SHP77 (cell line): ENCODE results near the gene TMEM115.

Source experiments
- DNase-seq, 2 experiments: peaks; one replicate each; lab custom pipeline; 2025; lab: John Stamatoyannopoulos, UW

TMEM115 gene

DNA sequence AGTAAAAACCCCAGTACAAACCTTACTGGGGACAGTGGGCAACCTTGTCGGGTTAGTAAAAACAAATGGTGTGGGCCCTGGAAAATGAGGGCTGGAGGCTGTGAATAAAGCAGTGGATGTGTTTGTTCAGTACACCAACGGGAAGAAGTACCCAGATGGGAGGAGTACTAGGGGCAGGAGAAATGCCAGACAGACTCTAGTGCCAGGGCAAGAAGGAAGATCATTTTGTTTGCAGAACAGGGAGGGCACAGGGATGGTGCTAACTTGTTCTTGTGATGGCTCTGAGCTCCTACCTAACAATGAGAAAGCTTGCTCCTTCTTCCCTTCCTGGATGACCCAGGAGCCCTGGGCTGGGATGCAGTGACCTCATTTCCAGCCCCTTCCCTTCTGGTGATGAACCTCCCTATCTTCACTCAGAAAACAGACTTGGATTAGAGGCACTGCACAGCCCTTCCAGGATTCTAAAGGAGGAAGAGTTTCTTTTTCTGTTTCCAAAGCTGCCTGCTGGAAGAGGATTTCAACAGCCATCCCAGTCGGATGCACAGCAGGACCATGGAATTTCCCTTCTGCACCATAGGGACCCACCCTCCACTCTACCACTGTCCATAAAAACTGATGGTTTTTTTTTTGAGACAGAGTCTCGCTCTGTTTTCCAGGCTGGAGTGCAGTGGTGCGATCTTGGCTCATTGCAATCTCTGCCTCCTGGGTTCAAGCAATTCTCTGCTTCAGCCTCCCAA, 24.8 kb downstream of the TMEM115 start:
- no peak for DNase-seq

DNA sequence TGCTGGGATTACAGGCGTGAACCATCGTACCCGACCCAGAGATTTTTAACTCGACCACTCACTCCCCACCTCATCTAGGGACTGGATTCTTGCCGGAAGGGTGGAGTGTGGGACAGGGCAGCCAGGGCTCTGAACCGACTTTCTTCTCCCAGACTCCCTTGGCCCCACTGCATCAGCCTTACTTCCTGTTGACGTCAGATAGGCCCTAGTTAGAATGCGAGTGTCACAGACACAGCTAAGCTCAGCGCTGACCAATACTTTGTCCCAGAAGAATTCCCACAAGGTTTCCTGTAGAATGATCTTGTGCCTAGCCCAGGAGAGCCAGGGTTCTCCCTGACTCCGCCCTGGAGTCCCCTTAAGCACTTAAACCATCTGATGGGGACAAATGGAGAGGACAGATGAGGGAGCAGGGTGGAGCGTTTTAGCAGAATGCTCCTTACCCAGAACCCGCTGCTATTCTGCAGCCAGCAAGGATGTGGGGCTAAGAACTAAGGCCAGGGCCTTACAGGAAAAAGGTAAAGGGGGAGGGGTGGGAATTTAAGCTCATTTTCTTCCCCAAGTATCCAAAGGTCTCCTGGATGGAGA, 25.5 kb downstream of the TMEM115 start:
- DNase-seq = no peak

DNA sequence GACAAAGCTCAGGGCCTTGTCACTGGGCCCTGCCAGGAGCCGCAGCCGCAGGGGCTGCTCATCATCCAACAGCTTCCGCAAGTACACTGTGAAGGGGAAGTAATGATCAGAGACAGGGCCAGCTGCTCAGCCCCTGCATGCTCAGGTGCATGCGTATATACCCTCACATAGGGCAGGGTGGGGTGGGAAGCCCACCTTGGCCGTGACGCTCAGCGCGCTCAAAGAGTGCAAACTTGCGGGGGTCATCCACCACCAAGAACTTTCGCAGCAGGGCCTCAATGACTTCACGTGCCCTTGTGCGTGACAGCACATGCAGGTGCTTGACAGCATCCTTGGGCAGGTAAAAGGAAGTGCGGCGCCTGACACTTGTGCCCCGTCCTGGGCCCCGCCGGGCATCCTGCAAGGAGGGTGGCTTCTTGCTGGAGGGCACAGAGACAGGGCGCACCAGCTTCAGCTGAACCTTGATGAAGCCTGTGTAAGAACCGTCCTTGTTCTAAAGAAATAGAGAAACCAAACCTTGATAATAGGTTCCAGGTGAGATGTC, 27.9 kb downstream of the TMEM115 start:
- no peak for DNase-seq

DNA sequence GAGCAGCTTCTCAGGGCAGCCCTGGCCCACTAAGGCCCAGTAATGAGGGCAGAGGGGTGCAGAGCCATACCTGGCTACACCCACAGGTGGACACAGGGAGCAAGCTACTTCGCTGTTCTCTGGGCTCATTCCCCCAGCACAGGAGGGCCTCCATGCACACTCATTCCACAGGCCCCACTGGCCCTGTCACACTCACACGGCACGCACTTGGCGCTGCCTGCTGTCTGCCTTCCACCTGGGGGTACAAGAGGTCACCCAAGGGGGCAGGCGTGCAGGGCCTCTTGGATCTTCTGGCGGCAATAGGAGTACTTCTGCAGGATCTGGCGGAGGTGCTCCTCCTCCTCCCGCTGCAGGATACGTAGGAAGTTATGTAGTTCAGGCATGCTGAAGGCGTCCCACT, 29.0 kb downstream of the TMEM115 start:
- DNase-seq = no peak

DNA sequence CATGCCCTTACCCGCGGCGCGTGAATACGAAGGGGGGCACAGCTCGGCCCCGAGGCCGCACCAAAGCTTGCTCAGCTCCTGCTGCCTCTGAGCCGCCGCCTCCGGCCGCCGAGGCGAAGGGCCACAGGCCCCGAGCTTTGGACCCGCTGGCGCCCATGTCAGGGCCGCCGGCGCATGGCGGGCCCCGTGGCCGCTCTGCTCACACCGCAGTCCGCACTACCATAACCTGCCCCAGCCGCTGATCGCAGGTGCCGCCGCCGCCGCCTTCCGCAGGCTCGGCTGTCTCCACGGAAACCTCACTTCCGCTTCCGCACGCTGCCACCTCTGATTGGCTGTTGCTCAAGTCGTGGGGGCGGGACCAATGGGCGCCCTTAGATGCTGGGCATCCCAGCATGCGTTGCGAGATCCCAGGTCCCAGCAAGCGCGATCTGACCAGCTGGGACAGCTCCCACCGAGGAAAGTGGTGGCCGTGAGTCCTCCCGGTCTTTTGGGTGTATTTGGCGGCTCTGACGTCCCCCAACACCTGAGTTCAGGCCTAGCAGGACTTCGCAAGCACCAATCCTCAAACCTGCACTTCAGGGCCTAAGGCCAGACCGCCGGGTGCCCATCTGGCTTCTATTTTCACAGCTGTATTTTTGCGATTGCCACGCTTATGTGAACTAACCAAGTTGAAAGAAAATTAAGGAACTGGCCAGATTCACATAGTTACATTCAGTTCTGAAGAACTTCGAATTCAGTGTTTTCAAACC, 31.2 kb downstream of the TMEM115 start, which contains the start of gene TUSC2:
Gene TUSC2, minus strand, starts transcription at position 281 of the 749 bp plus-strand sequence. Its CDS starts 124 bp downstream, at position 157.
- peak; percentile 97 to 98 for DNase-seq

DNA sequence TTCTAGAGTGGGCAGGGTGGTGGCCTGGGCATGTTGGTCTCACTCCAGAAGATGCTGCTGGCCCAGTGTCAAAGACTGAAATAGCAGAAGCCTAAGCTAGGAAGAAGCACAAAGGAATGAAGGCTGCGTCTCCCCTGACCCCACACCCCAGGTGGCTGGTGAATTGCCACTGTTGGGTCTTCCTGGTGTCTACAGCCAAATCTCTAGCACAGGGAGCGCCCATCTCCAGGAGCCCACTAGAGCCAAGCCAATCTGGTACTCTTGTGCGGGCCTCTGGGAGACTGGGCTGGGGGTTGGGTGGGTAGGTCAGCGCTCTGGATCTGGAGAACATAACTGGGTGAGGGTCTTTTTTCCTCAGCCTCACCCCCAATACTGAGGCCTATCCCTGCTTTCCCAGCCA, 32.2 kb downstream of the TMEM115 start:
- no peak for DNase-seq

DNA sequence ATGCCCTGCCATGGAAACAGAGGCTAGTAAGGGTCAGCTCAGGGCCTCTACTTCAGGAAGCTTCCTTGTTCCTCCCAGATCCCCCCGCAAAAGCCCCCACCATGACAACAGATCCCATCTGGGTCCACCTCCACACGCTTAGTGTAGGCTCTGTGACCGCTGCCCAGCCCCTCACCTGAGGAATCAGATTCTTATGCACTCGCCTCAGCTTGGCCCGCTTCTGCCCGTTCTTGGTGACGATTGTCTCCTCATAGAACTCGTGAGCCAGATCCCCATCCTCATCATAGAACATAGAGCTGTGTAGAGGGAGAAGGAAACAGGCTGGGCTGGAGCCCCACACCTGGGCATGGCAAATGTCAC, 33.2 kb downstream of the TMEM115 start:
- no peak for DNase-seq

DNA sequence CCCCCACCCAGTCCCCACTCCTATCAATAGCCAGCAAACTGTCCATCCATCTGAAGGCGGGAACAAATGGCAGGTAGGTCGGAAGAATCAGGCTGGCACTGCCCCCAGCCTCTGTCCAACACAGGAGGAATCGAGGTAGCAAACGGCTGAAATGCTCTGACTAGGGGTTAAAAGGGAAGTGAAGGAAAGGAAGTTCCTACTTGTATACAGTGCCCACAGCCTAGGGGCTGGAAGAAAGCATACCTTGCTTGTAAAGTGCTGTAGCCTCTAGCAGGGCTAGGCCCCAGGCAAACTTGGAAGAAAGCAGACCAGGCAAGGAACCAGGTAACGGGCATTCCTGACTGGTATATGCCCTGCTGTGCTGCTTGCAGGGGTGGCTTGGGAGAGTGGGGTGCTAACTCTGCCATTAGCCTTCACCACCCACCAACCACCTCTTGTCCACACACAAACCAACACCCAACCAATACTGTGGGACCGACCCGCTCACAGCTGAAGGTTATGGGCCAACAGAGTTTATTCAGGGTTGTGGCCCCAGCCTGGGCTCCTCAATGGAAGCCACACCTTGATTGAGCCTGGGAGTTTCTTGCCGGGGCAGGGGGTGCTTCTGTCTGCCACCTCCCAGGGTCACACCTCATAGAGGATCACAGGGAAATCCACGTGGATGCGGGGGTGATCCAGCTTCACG, 33.7 kb downstream of the TMEM115 start:
- no peak for DNase-seq

DNA sequence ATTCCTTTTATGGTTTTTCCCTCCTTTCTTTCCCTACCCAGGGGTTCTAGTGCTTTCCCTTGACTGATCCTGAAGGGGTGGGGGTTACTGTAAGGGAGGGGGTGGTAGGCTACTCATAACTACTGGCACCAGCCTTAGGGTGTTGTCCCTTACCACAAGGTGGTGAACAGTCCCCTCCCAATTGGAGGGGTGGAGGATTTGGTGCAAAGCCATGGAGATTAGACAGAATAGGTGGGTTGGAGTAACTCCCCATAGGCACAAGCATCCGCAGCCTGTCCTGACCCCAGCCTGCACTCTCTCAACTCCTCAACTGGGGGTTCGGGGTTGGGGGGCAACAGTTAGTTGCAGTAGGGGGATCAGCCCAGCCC, 34.2 kb downstream of the TMEM115 start:
- no peak for DNase-seq

DNA sequence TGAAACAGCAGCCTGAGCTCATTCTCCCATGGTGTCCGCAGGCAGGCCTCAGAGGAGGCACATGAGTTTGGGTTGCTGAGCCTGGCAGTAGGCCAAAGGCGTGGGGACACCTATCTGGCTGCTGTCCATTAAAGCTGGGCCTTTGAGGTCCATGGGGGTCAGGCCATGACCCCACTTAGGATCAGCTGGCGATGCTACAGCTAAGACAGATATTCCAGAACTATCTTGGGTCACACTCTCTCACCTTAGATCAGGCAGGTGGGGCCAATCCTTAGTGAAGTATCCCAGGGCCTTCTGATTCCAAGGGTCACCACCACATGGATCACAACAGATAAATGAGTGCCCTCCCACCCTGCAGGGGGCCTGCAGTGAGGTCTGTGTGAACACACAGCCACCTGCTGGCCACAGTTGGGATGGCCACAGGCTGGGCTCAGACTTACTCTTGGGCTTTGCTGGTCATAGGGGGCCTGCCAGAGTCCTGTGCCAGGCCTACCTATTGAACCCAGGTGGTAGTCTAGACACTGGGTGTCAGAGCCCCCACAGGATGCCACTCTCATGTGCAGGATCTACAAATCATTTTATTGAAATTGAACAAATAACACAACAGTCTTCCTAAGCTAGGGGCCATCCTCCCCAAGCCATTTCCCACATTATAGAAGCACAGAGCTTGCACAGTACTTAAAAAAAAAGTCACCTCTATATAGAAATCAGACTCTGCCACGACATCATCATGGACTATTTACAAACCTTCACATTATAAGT, 34.8 kb downstream of the TMEM115 start:
- peak; percentile 70 to 74 for DNase-seq

DNA sequence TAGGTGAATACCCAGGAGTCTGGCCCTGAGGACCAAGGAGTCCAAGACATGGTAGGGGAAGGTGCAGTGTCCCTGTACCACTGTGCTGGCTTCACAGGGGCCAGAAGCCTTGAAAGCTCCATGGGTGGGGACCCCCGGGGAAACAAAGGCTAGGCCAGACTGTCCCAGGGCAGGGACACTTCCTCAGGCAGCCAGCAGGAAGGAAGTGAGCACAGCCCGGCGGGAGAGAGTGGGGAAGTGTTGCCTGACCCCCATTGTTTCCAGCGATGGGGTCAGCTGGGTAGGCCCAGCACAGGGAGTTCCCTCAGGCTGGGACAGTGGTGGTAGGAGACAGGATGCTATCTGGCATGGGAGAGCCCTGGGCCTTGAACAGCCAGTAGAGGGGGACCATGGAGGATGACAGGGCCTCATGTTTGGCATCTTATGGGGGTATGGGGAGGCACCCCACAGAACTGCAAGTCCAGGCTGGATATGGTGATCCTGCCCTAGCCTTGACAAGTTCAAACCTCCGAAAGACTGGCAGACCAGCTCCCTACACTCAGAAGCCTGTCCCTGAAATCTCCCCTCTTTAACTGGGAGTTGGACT, 35.6 kb downstream of the TMEM115 start:
- no peak for DNase-seq

DNA sequence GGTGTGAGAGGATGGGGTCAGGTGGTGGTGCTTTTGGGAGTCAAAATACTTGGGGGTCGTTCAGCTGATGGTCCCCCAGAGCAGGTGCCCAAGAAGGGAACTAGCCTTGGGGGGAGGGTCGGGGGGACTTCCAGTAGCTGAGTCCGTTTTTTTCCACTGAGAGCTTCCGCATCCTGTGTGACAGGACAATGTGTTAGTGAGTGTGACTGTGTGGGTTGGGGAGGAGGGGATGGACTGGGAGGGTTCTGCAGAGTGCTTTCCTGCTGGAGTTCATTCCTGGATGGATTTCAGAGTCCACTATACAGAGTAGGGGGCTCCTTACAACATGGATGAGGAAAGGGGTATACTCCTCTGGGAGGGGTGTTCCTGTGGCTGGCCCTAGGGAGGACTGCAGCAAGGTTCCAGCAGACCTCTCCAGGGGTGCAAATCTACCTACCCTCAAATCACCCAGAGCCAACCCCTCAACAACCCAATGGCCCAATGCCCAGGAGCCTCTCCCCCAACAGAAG, 36.2 kb downstream of the TMEM115 start:
- peak; percentile 37 to 51 for DNase-seq

DNA sequence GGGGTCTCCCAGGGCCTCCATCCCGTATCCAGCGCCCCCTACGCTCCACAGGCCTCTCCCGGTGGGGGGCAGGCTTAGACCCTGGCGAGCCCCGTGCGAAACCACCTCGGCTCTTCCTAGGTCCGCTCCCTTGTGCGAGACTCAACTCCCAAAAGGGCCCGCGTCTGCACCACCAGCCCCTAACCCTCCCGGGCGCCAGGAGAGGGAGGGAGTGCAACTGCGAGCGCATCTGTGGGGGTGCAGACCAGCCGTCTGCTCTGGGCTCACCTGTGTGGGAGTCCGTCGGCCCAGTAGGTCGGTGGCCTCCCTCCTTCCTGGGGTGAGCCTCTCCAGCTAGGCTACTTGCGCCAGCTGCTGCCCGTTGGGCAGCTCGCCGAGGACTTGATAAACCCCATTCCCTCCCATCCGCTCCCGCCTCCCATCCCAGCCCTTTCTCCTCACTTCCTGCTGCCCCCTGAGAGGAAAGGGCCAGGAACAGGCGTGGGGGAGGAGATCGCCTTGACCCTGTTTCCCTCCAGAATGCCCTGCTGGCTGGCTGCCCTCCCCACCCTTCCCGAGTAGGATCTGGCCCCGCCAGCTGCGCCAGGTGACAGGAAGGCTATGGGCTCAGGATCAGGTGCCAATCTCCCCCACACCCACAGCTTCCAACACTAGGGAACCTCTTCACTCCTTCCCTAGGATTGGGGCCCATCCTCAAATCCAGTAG, 36.8 kb downstream of the TMEM115 start, which contains the start of gene HYAL2:
Gene HYAL2, minus strand, starts transcription at position 360 of the 706 bp plus-strand sequence. CDS start 2,256 bp downstream, outside the sequence.
- DNase-seq = peak; percentile 54 to 74

DNA sequence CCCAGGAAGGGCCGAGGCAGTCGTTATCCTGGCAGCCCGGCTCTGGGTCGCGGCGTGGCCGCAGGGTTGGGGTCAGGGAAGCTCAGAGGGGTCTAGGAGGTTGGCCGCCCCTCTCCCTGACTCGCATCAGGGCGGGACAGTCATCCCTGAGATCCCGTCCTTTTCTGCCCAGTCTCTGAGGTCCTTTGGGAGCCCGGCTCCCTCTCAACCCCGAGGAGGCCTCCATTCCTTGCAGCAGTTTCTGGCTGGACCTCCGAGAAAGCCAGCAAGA, 37.3 kb downstream of the TMEM115 start:
- no peak for DNase-seq

DNA sequence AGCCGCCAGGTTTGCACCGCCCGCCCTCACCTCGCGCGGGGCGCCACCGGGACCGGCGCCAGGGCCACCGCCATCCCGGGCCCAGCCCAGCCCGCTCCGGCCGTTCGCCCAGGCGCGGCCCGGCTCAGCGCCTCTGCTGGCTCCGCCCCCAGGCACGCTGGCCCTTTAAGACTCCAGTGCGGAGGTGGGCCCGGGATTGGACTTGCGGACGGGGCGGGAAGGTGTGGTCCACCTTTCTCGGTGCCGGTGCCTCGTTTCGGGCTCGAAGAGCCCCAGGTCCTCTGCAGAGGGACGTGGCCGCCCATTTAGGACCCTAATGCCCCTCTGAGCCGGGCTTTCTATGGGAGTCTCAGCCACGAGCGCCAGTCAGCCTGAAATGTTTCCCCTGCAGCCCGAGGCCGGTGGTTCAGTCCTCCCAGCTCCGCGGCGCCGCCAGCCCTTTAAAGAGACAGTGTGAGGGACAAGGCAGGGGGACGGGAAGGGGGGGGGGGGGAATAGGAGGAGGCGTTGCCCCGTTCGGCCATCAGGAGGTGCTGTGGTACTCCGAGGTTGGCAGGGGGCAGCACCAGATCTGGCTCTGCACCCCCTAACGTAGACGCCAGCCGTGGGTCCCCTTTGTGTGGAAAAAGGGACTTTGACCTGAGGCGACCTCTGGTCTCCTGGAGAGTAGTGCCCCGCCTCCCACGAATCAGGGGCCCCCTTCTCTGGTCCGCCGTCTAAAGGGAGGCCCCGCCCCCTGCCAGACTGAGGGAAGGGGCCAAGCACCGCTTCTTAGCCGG, 37.8 kb downstream of the TMEM115 start:
- peak; percentile 79 to 88 for DNase-seq

DNA sequence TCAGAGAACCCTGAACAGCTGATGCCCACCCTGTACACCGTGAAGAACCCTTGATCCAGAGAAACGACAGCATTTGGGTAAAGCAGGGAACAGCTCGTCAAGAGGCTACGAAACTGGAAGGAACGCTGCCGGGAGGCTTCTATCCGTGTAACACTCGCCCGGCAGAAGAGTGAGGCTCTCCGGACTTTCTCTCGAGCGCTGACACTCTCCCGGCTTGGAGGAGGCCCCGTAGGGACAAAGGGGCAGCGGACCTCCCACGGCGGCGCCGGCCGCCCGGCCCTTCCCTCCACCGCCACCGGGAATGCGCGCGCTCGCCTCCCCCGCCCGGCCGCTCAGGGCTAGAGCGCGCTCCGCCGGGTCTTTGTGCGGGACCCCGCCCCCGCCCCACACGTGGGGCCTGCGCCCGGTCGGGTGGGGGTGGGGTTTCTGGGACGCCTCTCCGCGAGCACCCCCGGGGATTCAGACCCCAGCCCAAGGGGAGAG, 38.4 kb downstream of the TMEM115 start:
- DNase-seq = peak; percentile 62 to 72

DNA sequence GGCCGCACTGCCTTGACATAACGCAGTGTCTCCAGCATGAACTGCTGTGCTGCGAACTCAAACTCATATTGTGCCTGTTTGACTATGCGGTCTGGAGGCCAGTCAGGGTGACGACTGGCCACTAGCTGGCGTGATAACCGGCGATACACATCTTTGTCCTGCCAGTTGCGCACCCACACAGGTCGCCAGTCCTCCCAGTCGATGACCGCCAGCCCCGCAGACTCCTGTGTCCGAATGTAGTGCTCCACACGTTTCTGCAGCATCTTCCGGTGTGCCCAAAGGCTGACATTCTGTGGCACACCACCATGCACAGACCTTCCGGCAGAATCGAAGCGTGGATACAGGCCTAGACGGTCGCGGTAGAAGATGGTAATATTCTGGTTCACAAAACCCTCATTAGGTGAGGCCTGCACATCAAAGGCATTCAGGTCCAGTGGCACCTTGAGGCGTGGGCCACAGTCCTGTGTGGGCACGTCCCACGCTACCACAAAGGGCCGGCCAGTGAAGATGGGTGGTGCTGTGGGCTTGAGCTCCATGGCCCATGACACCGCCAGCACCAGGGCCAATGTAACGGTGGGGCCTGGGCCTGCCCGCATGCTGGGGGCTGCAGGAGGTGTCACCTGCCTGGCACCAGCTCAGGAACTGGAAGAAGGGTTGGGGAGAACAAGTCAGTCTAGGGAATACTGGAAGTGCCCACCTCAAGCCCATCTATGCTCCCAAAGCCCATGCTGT, 39.3 kb downstream of the TMEM115 start:
- DNase-seq = no peak

DNA sequence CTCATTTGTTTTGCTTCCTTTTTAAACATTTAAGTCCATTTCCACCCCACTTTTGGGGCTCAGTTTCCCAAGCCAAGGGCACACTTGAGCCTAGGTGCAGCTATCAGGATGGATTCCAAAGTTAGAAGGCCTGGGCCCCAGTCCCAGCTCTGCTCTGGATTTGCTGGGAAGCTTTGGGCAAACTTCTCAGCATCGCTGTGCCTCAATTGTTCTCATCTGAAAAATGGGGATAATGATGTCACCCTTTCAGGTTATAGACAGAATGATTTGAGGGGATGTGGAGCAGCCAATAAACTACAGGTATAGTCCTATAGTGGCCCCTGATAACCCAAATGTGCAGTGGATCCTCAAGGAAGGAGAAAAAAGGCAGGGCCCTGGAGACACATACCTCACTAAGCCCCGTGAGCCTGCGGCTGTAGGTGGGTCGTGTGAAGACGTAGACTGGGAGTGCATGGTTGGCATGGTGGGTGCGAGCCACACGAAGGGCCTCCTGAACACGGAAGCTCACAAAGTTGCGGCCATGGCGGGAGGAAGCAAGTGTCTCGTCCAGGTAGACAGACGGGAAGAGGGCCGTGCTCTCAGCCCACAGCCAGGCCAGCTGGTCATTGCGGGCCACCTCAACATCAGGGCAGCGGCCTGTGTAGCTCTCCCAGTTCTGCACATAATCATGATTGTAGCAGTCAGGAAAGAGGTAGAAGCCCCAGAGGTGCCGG, 40.0 kb downstream of the TMEM115 start:
- DNase-seq = no peak
